Suppressor macrophage treated with lipopolysaccharide for 1 hour (primary cell): Measurements from ENCODE around the gene FAM131C.
"Not testable (repeated sequence)": the region's sequence is repeated elsewhere in the genome, so short reads cannot be mapped to it uniquely, and the experiment has no call there.

Source experiments
- DNase-seq, 3 donors: peaks; one replicate each; pipeline ENCODE4 v3.0.0-alpha.2; 2020 to 2022

Gene FAM131C

GRCh38 chr1:16073490-16074119 lies at the start of gene FAM131C:
FAM131C (minus strand) TSS chr1:16073651; CDS start chr1:16073442, 209 bp downstream.
- DNase-seq = peak in 2 of 3 donors; percentile 48 to 72

- DNase-seq = peak; percentile 92 to 94 (median 93)
These were observed 49.5 kb upstream of the FAM131C start for GRCh38 chr1:16122916-16123315.

GRCh38 chr1:16122350-16122881 lies 49.0 kb upstream of the FAM131C start:
- no peak for DNase-seq

GRCh38 chr1:16120940-16121410 lies 47.5 kb upstream of the FAM131C start:
- no peak for DNase-seq

GRCh38 chr1:16120407-16120806 lies 47.0 kb upstream of the FAM131C start:
- no peak for DNase-seq

- DNase-seq = no peak
These were observed 46.5 kb upstream of the FAM131C start for GRCh38 chr1:16119926-16120325.

GRCh38 chr1:16119504-16119903 lies 46.1 kb upstream of the FAM131C start:
- DNase-seq = no peak

- DNase-seq = no peak
These were observed 45.3 kb upstream of the FAM131C start for GRCh38 chr1:16118706-16119105.

GRCh38 chr1:16117936-16118335 lies 44.5 kb upstream of the FAM131C start:
- no peak for DNase-seq

- no peak for DNase-seq
These were observed 43.9 kb upstream of the FAM131C start for GRCh38 chr1:16117369-16117768.

- no peak for DNase-seq
These were observed 43.2 kb upstream of the FAM131C start for GRCh38 chr1:16116625-16117024.

GRCh38 chr1:16116002-16116401 lies 42.6 kb upstream of the FAM131C start:
- no peak for DNase-seq

GRCh38 chr1:16115468-16115983 lies 42.1 kb upstream of the FAM131C start:
- DNase-seq = no peak

GRCh38 chr1:16114527-16115467 lies 41.3 kb upstream of the FAM131C start:
- DNase-seq = no peak

GRCh38 chr1:16112596-16113555 lies 39.4 kb upstream of the FAM131C start:
- DNase-seq = no peak

GRCh38 chr1:16111771-16112595 lies 38.5 kb upstream of the FAM131C start:
- no peak for DNase-seq

- no peak for DNase-seq
These were observed 37.4 kb upstream of the FAM131C start for GRCh38 chr1:16110884-16111283.

GRCh38 chr1:16110456-16110855 lies 37.0 kb upstream of the FAM131C start:
- no peak for DNase-seq

GRCh38 chr1:16109571-16109970 lies 36.1 kb upstream of the FAM131C start:
- no peak for DNase-seq

GRCh38 chr1:16107039-16107438 lies 33.6 kb upstream of the FAM131C start:
- DNase-seq = not testable (repeated sequence)

- DNase-seq = no peak
These were observed 28.2 kb upstream of the FAM131C start for GRCh38 chr1:16101623-16102022.
